ENCODE measurements around the gene MYOF. TPM values are rescaled to one million over a fixed set of nuclear protein-coding genes. Genes with fewer than 3 reads are reported as not detected.

MYOF gene
- total and polyA plus RNA-seq, 10 of the 15 experiments (the other 5 are each of a cell fraction or from before 2014, with no cell fraction given), result 0.02 to 0.59 (median 0.17) TPM

DNA sequence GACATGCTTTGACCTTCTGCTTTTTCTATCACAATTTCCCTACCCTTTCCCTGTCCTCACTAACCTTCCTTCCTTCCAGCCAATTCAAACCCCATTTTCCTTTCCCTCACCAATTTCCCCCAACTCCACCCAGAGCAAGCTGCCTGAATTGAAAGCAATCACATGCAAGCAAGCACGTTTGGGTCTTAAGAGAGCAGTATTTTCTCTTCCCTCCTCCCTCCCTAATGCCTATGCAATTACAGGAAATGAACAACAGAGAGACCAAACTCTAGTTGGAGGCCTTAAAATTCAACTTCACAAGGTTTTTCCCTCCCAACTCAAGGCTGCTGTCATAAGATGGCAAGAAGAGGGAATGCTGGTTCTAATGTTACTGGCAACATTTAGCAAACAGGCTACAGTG, 117.2 kb downstream of the MYOF start:
- no peak overlapping the region for H3K9ac ChIP-seq (ENCODE audit: control insufficient read depth, insufficient read depth, low read length)
- no peaks in the 10 kb centered on the region for H3K36me3 ChIP-seq (ENCODE audit: control insufficient read depth in 2 of 2, insufficient read depth in 2 of 2, low read length in 1 of 2)
- SMC1A ChIA-PET (ENCODE audit: uncharacterized antibody, unreplicated experiment), result no interaction called here
- RAD21 ChIA-PET (ENCODE audit: unreplicated experiment), result no interaction called here
- ATAC-seq (no peak), FAIRE-seq (no peak), DNase-seq (ENCODE audit: low read depth, low spot score) (no peak)
- H4K20me1 ChIP-seq (ENCODE audit: control insufficient read depth, insufficient read depth), result no peaks in the 10 kb centered on the region
- H3K9me3 ChIP-seq (replicated peaks; ENCODE audit: control insufficient read depth, insufficient read depth, low read length), result no peaks in the 10 kb centered on the region
- intact Hi-C loops (cut with micrococcal nuclease; ENCODE audit: unreplicated experiment), result no loop called here
- WGBS (ENCODE audit: insufficient coverage, insufficient replicate concordance, low lambda C conversion rate, missing lambda C conversion rate), result 0% methylated on average over 1 of the region's 1 CpG
- in situ Hi-C loops (cut with MboI), result no loop called here
- no peaks in the 10 kb centered on the region for H3K27me3 ChIP-seq (replicated peaks in 1 of 2; ENCODE audit: control insufficient read depth in 2 of 2, insufficient read depth in 2 of 2, low read length in 1 of 2)
- no peak overlapping the region for H3K4me3 ChIP-seq
- BruUV-seq (replicated peaks), result no TSS peak
- H3K4me1 ChIP-seq (ENCODE audit: control insufficient read depth, insufficient read depth, low read length), result no peaks in the 10 kb centered on the region
- no peak overlapping the region for H2AFZ ChIP-seq (ENCODE audit: control insufficient read depth, low read depth, low read length)
- H3K4me2 ChIP-seq (ENCODE audit: control insufficient read depth, insufficient read depth), result no peak overlapping the region
- CTCF ChIA-PET, result interaction anchor here (0.6 to 4.9 kb wide), 2 partner anchors 11 to 554 kb away, joined by 3 to 30 read pairs; no protein-coding TSS in a partner anchor
- POLR2A ChIA-PET, result no interaction called here
- no peak overlapping the region for H3K27ac ChIP-seq (ENCODE audit: control insufficient read depth, insufficient read depth)
- H3K79me2 ChIP-seq (ENCODE audit: control insufficient read depth, insufficient read depth, low read length), result no peaks in the 10 kb centered on the region
- TF ChIP-seq POLR2AphosphoS2 (IDR thresholded peaks at IDR 0.05; ENCODE audit: low read depth, low read length), result no peak
- TF ChIP-seq, protein P1, sequence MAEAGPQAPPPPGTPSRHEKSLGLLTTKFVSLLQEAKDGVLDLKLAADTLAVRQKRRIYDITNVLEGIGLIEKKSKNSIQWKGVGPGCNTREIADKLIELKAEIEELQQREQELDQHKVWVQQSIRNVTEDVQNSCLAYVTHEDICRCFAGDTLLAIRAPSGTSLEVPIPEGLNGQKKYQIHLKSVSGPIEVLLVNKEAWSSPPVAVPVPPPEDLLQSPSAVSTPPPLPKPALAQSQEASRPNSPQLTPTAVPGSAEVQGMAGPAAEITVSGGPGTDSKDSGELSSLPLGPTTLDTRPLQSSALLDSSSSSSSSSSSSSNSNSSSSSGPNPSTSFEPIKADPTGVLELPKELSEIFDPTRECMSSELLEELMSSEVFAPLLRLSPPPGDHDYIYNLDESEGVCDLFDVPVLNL (IDR thresholded peaks at IDR 0.05; ENCODE audit: low read depth, low read length), result no peak
- no peak for TF ChIP-seq SREBF1 (IDR thresholded peaks at IDR 0.05; ENCODE audit: low read length)
- TF ChIP-seq SPI1 (IDR thresholded peaks at IDR 0.05; ENCODE audit: borderline replicate concordance, insufficient read depth, low read depth, low read length), result no peak
- TF ChIP-seq, protein P2, sequence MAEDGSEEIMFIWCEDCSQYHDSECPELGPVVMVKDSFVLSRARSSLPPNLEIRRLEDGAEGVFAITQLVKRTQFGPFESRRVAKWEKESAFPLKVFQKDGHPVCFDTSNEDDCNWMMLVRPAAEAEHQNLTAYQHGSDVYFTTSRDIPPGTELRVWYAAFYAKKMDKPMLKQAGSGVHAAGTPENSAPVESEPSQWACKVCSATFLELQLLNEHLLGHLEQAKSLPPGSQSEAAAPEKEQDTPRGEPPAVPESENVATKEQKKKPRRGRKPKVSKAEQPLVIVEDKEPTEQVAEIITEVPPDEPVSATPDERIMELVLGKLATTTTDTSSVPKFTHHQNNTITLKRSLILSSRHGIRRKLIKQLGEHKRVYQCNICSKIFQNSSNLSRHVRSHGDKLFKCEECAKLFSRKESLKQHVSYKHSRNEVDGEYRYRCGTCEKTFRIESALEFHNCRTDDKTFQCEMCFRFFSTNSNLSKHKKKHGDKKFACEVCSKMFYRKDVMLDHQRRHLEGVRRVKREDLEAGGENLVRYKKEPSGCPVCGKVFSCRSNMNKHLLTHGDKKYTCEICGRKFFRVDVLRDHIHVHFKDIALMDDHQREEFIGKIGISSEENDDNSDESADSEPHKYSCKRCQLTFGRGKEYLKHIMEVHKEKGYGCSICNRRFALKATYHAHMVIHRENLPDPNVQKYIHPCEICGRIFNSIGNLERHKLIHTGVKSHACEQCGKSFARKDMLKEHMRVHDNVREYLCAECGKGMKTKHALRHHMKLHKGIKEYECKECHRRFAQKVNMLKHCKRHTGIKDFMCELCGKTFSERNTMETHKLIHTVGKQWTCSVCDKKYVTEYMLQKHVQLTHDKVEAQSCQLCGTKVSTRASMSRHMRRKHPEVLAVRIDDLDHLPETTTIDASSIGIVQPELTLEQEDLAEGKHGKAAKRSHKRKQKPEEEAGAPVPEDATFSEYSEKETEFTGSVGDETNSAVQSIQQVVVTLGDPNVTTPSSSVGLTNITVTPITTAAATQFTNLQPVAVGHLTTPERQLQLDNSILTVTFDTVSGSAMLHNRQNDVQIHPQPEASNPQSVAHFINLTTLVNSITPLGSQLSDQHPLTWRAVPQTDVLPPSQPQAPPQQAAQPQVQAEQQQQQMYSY (CRISPR knock-in tag; IDR thresholded peaks at IDR 0.05), result no peak
- TF ChIP-seq, protein P3, sequence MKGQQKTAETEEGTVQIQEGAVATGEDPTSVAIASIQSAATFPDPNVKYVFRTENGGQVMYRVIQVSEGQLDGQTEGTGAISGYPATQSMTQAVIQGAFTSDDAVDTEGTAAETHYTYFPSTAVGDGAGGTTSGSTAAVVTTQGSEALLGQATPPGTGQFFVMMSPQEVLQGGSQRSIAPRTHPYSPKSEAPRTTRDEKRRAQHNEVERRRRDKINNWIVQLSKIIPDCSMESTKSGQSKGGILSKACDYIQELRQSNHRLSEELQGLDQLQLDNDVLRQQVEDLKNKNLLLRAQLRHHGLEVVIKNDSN (IDR thresholded peaks at IDR 0.05; ENCODE audit: borderline replicate concordance, extremely low read length, insufficient read depth, low read depth, low read length), result no peak
- TF ChIP-seq ASH2L (IDR thresholded peaks at IDR 0.05; ENCODE audit: borderline replicate concordance, low read depth), result no peak
- no peak for TF ChIP-seq BACH1 (IDR thresholded peaks at IDR 0.05; ENCODE audit: borderline replicate concordance)
- TF ChIP-seq FOXM1 (IDR thresholded peaks at IDR 0.05; ENCODE audit: low read depth, low read length), result no peak

Data from GM12878 (cell line).